OCI-LY3 (cell line): ENCODE results near the gene AFDN.

ENCODE experiments used
- CTCF ChIP-seq: fragments of 200-600, 300-600 bp; sonication (generic); IDR thresholded peaks from 2 replicates; pipeline ENCODE4 v1.5.1; 2014; ENCODE audit warnings: antibody characterized with exemption, low read length, low read depth
- EZH2phosphoT487 ChIP-seq: fragments of 200-600 bp; shearing (Covaris generic); IDR thresholded peaks from 2 replicates; pipeline ENCODE4 v1.6.1; 2018; ENCODE audit warnings: antibody characterized with exemption, mixed run types, low read depth

GRCh38 chr6:168014428-168014827 is 187.7 kb downstream of the AFDN start:
- TF ChIP-seq CTCF (no peak), EZH2phosphoT487 (no peak)
